NCI-H69 (cell line): ENCODE measurements around the gene GRIN3A.
"Not testable (repeated sequence)": the region's sequence is repeated elsewhere in the genome, so short reads cannot be mapped to it uniquely, and the experiment has no call there.

ENCODE experiments used
- DNase-seq: peaks from one replicate; lab custom pipeline; 2025; lab: John Stamatoyannopoulos, UW

The GRIN3A gene

DNA sequence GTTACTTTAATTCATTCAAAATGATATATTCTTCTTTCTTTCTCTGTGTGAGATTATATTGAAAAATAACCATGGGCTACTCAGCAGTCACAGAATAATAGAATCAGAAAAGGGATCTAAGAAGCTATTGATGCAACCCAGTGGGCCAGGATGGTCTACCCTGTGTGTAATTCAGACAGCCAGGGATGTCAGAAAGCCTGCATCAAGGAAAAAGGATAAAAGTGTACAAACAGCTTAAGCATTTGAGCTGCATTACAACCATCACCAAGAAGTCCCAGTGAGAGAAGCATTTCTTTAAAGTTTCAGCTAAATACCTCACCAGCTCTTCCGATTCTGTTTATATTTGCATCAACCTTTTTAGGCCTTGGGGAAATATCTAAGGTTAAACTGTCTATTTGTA lies 105.8 kb downstream of the GRIN3A start:
- DNase-seq, result no peak

DNA sequence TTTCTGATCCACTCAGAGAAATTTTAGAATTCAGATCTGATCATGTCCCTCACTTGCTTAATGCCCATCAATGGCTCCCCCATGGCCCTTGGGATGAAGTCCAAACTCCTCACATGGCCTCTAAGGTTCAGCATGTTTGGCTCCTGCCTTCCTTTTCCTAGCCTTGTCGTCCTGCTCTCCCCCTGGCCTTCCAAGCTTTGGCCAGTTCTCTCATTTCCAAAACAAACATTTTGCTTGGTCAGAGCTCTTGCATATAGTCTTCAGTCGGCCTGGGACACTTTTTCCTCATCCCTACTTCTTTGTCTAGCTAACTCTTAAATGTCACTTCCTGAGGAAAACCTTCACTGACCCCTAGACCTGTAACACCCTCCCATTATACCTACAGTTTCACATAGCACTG lies 106.6 kb downstream of the GRIN3A start:
- DNase-seq, result no peak

- DNase-seq, result peak; percentile 45
Observed at GRCh38 chr9:101629636-101630035, 108.8 kb downstream of the GRIN3A start.

DNA sequence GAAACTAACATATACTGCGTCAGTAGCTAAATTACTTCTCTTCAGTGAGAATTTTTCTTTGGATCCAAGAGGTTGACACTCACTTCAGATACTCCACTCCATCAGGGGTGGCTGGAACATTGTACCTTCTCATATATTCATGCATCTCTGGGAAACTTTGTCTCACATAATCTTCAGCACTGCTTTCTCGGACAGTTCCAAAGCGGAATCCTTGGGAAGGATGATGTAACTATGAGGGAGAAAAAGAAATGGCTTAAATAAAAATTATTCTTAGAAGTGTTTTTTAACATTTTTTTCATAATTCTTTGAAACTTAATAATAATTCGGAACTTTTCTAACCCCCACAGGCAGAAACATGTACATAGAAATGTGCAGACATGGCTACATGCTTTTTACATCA lies 110.3 kb downstream of the GRIN3A start:
- DNase-seq, result no peak

DNA sequence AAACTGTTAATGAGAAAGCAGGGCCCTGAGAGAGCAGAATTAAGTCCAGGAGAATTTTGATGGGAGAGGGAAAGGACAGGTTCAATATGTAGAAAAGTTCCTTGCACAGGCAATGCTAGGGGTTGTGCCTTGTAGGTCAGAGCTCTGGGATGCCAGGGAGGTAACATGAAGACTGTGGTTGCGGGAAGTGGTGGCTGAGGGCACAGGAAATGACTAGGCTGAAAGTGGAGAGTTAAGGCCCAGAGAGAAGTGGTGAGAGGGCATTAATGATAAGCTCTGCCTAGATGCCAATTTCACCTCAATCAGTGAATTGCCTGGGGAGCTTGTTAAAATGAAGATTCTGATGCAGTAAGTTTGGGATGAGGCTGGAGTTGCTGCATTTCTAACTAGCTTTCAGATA lies 112.2 kb downstream of the GRIN3A start:
- DNase-seq, result no peak

- DNase-seq, result no peak
Observed at GRCh38 chr9:101625876-101626275, 112.6 kb downstream of the GRIN3A start.

DNA sequence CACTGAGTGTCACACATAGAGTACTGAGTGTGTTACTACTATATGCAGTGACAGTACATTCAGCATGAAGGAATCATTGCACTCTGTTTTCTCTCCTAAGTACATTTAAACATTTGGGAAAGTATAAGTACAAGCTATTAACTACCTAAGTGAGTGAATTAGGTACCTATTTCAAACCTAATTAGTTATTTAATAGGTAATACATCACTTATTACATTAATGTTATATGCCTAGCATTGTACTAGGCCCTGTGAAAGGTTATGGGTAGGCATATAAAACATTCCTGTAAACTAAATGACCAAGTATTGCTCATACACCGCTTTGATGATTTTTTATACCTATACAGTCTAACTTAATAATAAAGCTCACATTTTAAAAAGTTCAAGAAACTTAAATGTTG lies 118.0 kb downstream of the GRIN3A start:
- DNase-seq, result no peak

DNA sequence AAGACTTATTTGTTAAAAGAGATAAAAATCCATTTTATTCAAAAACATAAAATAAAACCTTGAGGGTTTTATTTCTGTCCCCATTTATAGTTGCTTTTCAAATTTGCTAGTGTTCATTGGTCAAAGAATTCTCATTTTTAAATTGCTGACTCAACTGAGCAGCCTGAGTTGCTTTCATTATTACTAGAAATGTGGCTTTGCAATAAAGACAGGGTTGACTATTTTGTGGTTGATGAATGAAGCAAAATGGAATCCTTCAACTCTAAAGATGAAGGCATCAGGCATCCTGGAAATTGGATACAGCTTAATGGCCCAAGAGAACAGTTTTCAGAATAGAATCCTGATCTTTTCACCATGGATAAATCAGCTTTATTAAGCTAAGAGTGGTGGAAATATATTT lies 119.7 kb downstream of the GRIN3A start:
- DNase-seq, result no peak

GRCh38 chr9:101605547-101605946 lies 132.9 kb downstream of the GRIN3A start:
- DNase-seq, result no peak

DNA sequence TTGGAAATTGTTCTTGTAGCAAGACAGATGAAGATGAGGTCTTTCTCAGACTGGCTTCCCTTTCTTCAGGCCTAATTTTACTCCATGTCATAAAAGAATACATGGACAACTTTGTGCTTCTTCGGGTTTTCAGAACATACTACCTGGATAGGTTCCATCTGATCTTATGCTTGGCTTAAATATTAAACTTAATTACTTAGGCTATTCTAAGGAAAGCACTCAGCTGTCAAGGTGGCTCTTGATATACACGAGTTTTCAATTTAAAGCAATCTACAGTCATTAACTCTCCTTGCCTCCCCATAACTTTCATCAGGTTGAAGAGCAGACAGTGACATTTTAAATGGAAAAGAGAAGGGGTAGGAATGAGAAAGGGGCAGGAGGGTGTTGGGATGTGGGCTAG lies 134.2 kb downstream of the GRIN3A start:
- DNase-seq, result no peak

- DNase-seq, result peak; percentile 94
Observed at GRCh38 chr9:101601904-101602765, 136.3 kb downstream of the GRIN3A start.

GRCh38 chr9:101594796-101595195 lies 143.7 kb downstream of the GRIN3A start, which contains the start of gene PPP3R2:
TSS of gene PPP3R2 (minus strand) at chr9:101594969. CDS start at chr9:101594921, 48 bp downstream.
- no peak for DNase-seq

GRCh38 chr9:101593345-101593744 lies 145.1 kb downstream of the GRIN3A start:
- DNase-seq, result no peak

- DNase-seq, result no peak
Observed at GRCh38 chr9:101592788-101593187, 145.7 kb downstream of the GRIN3A start.

DNA sequence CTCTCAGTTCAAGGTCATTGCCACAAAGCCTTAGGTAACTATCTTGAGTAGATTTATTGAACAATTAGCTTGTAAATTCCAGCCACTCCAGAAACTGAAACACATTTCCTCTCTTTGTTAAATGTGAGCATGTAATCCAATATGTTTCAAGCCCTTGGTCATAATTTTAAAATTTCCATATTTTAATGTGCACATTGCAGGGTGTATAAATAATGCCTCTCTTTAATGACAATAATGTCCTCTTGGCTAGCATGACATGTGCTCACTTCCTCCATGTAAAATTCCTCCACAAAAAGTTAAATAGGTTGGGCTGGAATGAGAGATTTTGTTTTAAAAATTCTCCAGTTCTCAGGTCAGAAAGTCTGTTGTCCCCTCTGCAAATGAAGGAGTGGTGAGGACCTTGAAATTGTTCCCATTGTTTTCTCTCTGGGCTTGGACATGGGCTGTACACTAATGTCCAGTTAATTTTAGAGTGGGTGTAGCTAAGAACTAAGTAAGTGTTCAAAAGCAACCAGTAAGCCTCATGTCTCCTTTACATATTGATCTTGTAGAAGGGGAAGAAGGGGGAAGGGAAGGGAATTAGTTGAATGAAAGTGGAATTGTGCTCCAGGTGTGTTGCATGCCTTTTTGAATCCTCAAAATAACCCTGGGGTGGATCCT lies 146.5 kb downstream of the GRIN3A start:
- no peak for DNase-seq

- DNase-seq, result no peak
Observed at GRCh38 chr9:101590901-101591300, 147.5 kb downstream of the GRIN3A start.

GRCh38 chr9:101590074-101590473 lies 148.4 kb downstream of the GRIN3A start:
- DNase-seq, result not testable (repeated sequence)

DNA sequence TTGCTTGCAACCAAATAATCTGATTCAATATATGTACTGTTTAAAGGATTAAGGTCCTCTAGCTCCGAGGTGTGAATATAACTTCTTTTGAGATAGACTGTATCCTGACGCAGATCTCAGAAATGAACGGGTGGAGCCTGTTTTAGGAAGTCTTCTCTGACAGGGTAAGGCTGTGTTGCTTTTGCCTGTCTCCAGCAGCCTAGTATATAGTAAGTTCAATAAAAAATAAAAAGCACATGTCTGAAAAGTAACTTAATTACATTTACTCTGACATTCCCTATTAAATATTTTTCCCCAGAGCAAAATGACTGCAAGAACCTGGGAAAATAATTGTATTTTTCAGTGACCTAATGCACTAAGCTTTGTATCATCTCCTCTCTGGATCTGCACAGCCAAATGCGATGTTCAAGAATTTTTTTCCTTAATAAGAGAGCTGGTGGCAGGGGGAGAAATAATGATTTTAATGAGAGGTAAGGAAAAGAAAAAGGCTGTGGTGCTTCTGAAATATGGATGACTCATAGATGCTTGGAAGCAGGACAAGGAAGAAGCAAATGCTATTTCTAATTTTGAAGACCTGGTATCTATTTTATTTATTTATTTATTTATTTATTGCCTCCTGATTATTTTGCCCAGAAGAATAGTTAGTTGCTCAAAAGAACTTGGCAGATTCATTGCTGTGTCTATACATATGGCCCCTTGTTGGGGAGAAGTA lies 151.0 kb downstream of the GRIN3A start:
- no peak for DNase-seq

DNA sequence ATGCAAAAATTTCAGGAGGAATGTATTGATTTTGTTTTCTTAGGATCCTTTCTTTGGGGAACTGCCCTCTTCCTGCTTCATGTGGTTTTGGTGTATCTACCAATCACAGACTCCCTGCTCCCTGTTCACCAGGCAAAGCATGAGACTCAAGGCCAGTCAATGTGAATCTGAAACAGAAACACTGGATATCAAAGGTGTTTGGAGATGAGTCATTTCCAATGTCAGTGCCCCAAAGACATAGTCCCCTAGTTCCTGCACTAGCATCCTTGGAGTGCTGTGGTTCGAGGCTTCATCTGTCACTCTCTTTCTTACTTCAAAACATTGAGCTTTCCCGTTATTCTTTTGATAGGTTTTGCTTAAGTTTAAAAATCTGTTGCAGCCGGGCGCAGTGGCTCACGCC lies 151.8 kb downstream of the GRIN3A start:
- no peak for DNase-seq

- DNase-seq, result no peak
Observed at GRCh38 chr9:101585740-101586139, 152.7 kb downstream of the GRIN3A start.

DNA sequence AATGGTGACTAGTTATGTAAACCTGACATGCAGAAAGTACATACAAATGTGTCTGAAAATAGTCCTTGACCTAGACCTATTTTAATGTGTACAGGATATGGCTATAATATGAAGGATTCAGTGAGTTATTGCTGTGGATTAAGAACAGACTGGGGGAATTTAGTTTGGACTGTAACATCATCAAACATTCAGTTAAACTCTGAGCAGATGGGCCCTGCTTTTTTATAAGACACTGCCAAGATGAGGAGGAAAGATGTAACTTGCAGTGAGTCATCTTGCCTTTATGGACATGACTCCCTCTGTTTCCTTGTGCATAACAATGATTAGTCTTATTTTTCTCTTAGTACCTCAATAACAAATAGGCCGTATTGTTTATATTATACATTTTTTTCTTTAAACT lies 155.9 kb downstream of the GRIN3A start:
- peak; percentile 25 for DNase-seq

DNA sequence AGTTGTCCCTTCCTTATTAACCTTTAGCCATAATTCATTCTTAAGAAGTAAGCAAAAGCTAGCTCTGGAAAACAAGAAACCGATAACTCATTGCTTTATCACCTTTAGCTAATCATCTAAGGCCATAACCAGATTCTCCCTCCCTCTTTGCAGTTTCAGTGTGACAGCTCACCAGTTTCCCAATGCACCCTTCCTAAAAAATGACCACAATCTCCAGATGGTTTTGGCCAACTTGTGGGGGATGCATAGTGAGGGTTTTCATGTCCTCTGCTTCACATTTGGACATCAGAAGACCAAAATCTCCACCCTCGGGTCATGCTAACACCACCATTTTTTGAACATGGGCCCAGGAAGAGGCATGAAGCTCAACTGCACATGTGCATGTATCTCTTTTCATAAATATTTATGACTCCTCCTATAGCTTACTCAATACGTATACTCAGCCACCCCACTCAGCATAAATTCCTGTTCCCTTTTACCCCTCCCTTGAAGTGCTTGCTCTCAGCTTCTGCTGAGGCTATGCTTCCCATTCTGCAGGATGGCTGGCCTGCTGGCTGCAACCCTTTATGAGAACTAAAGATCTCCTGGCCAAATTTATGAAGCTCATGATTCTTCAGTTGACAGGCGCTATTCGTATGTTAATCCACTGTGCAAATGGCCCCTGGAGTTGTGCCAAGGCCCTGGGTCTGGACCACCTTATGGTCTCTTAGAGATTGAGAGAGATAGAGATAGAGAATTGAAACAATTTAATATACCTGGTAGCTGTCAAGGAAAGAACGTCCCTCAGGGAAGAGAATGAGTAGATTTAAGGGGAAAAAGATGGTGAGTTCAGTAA lies 158.5 kb downstream of the GRIN3A start:
- DNase-seq, result peak; percentile 38
